NCI-H2029 (cell line): ENCODE data around the gene REC114.
"Not testable (repeated sequence)": the region's sequence is repeated elsewhere in the genome, so short reads cannot be mapped to it uniquely, and the experiment has no call there.

Experiments used
- DNase-seq: peaks from one replicate; lab custom pipeline; 2025; lab: John Stamatoyannopoulos, UW

REC114 gene

GRCh38 chr15:73457334-73457733 lies 14.4 kb downstream of the REC114 start:
- no peak for DNase-seq

GRCh38 chr15:73460662-73461061 lies 17.7 kb downstream of the REC114 start:
- no peak for DNase-seq

GRCh38 chr15:73464602-73465001 lies 21.6 kb downstream of the REC114 start:
- DNase-seq = no peak

GRCh38 chr15:73467758-73468157 lies 24.8 kb downstream of the REC114 start:
- no peak for DNase-seq

GRCh38 chr15:73474785-73475184 lies 31.8 kb downstream of the REC114 start:
- no peak for DNase-seq

- no peak for DNase-seq
These were observed 33.8 kb downstream of the REC114 start for GRCh38 chr15:73476704-73477216.

- no peak for DNase-seq
These were observed 37.1 kb downstream of the REC114 start for GRCh38 chr15:73480050-73480449.

- DNase-seq = no peak
These were observed 39.2 kb downstream of the REC114 start for GRCh38 chr15:73482166-73482565.

- no peak for DNase-seq
These were observed 40.1 kb downstream of the REC114 start for GRCh38 chr15:73483053-73483452.

GRCh38 chr15:73485372-73485771 lies 42.4 kb downstream of the REC114 start:
- DNase-seq = no peak

- DNase-seq = not testable (repeated sequence)
These were observed 42.9 kb downstream of the REC114 start for GRCh38 chr15:73485885-73486284.

- DNase-seq = no peak
These were observed 45.7 kb downstream of the REC114 start for GRCh38 chr15:73488698-73489097.

- DNase-seq = no peak
These were observed 51.0 kb downstream of the REC114 start for GRCh38 chr15:73493922-73494321.

GRCh38 chr15:73495181-73495580 lies 52.2 kb downstream of the REC114 start:
- DNase-seq = no peak

- no peak for DNase-seq
These were observed 57.7 kb downstream of the REC114 start for GRCh38 chr15:73500696-73501095.

GRCh38 chr15:73504885-73505284 lies 61.9 kb downstream of the REC114 start:
- DNase-seq = no peak

GRCh38 chr15:73515527-73515926 lies 72.6 kb downstream of the REC114 start:
- DNase-seq = no peak

GRCh38 chr15:73517566-73517965 lies 74.6 kb downstream of the REC114 start:
- no peak for DNase-seq

GRCh38 chr15:73518180-73518862 lies 75.4 kb downstream of the REC114 start:
- peak; percentile 2 for DNase-seq

GRCh38 chr15:73518876-73519733 lies 76.1 kb downstream of the REC114 start:
- no peak for DNase-seq

GRCh38 chr15:73522011-73522410 lies 79.0 kb downstream of the REC114 start:
- no peak for DNase-seq

GRCh38 chr15:73524919-73525318 lies 82.0 kb downstream of the REC114 start:
- DNase-seq = no peak

- DNase-seq = no peak
These were observed 84.6 kb downstream of the REC114 start for GRCh38 chr15:73527598-73527997.
